ES-I3 (cell line): ENCODE data around the gene CPSF3.

Source experiments
- H3K36me3 ChIP-seq: 2 replicates; pipeline ENCODE4 v1.6.1; 2013; ENCODE audit warnings: mild to moderate bottlenecking, low read length, control low read depth, moderate library complexity; ENCODE audit not compliant: insufficient read depth
- H3K4me1 ChIP-seq: 2 replicates; pipeline ENCODE4 v1.6.1; 2013; ENCODE audit warnings: mild to moderate bottlenecking, control low read depth, low read length; ENCODE audit not compliant: insufficient read depth
- H3K9ac ChIP-seq: 2 replicates; pipeline ENCODE4 v1.6.1; 2013; ENCODE audit warnings: low read depth, mild to moderate bottlenecking, low read length, moderate library complexity
- H3K9me3 ChIP-seq: 2 replicates; pipeline ENCODE4 v1.6.1; 2013; ENCODE audit warnings: mild to moderate bottlenecking, low read length, moderate library complexity; ENCODE audit not compliant: control insufficient read depth, insufficient read depth

The CPSF3 gene

DNA sequence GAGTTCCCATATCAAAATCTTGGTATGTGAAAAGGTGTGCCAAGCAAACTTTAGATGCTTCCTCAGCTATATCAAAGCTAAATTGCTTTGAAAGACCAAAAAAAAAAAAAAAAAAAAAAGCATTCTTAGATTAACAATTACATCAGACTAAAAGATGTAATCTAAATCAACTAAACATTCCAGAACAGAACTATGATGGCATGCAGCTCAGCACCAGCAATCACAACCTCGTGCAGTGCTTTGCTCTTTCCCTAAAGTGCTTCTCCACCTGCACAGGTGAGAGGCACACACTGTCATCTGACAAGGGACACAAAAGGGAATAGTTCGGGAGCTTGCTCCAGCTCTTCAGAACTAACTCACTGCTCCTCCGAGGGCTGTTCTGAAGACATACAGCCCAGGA lies 94.7 kb downstream of the CPSF3 start:
- Histone ChIP-seq H3K9me3 (no peaks in the 10 kb centered on the region), H3K4me1 (no peaks in the 10 kb centered on the region), H3K36me3 (no peaks in the 10 kb centered on the region; the same call in 1 of the 2 replicates), H3K9ac (no peak overlapping the region)

DNA sequence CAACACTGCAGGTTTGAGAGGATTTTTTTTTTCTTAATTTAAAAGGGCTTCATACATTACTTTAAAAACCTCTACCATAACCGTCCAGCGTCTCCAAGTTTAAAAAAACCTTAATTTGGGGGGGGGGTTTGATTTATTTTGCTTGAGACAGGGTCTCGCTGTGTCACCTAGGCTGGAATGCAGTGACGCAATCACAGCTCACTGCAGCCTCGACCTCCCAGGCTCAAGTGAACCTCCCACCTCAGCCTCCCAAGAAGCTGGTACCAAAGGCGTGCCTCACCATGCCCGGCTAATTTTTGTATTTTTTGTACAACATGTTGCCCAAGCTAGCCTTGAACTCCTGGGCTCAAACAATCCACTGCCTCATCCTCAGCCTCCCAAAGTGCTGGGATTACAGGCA lies 95.3 kb downstream of the CPSF3 start:
- Histone ChIP-seq H3K9me3 (no peaks in the 10 kb centered on the region), H3K36me3 (no peaks in the 10 kb centered on the region; the same call in 1 of the 2 replicates), H3K4me1 (no peaks in the 10 kb centered on the region), H3K9ac (no peak overlapping the region)

DNA sequence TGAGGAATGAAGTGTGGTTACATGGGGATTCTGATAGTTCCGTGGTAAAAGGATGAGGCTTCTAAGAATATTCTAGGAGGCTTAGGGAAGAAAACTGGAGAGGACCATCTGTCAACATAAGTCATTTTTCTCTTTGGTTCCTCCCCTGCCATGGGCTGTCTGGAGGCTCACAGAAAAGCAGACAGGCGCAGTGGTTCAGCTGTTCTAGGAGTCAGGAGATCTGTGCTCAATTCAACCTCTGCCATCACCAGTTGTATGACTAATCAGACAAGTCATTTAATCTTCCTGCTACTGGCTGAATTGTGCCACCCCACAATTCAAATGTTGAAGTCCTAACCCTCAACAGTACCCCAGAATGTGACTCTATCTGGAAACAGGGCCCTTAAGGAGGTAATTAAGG lies 95.8 kb downstream of the CPSF3 start:
- no peaks in the 10 kb centered on the region for H3K9me3 ChIP-seq
- no peaks in the 10 kb centered on the region for H3K4me1 ChIP-seq
- H3K36me3 ChIP-seq: no peaks in the 10 kb centered on the region; the same call in 1 of the 2 replicates
- no peak overlapping the region for H3K9ac ChIP-seq
